Ovary (tissue), 9 donors: ENCODE results near the gene INSL6. TPM values are rescaled to one million over a fixed set of nuclear protein-coding genes. Genes with fewer than 3 reads are reported as not detected.

Source experiments
- DNase-seq, 5 donors: peaks; one replicate each; pipeline ENCODE4 v3.0.0-alpha.2; 2019 to 2020
- H3K27ac ChIP-seq, 2 donors: fragments of 200-600 bp; one replicate each; pipeline versions ENCODE4 v1.5.1 to v1.8.0; 2019 to 2022
- H3K27me3 ChIP-seq: fragments of 200-600 bp; one replicate; pipeline ENCODE4 v1.8.0; 2022
- H3K36me3 ChIP-seq: fragments of 200-600 bp; sonication (generic); one replicate; pipeline ENCODE4 v1.5.1; 2019
- H3K4me1 ChIP-seq: one replicate; pipeline ENCODE4 v1.8.1; 2013; ENCODE audit warnings: mild to moderate bottlenecking, moderate library complexity; ENCODE audit not compliant: insufficient read depth
- H3K4me3 ChIP-seq: fragments of 200-600 bp; sonication (generic); one replicate; pipeline ENCODE4 v1.5.1; 2017
- H3K9me3 ChIP-seq, 2 donors: fragments of 200-600 bp in 1 of 2; sonication (generic) in 1 of 2; one replicate each; pipeline versions ENCODE4 v1.5.1 to v1.8.1; 2013 to 2019; ENCODE audit warnings: mild to moderate bottlenecking in 1 of 2, moderate library complexity in 1 of 2
- EP300 ChIP-seq: sonication (generic); formaldehyde crosslinking; IDR thresholded peaks from one replicate; pipeline ENCODE4 v1.6.1; 2017; ENCODE audit warnings: antibody characterized with exemption
- POLR2A ChIP-seq: fragments of 450-650 bp; IDR thresholded peaks from one replicate; pipeline ENCODE4 v1.6.1; 2017; ENCODE audit warnings: antibody characterized with exemption, mild to moderate bottlenecking, moderate library complexity
- WGBS, 3 donors: extraction: QIAGEN DNeasy Blood & Tissue Kit in 1 of 3; methylation state at CpG; one replicate each; pipeline versions ENCODE4 v1.1.5 to v1.1.7; 2013 to 2017; 5-methylcytosine and 5-hydroxymethylcytosine counted together
- intact Hi-C, 4 donors: fragments of 100-400 bp; cut with DNase I; formaldehyde crosslinking; loops; one replicate each; pipeline versions ENCODE4 v1.11.0 to v1.15.1; 2022 to 2023
- polyA plus RNA-seq, 2 donors: library from polyadenylated mRNA; stranded (reverse); fragments of 200-250 nt in 1 of 2; fragments of 350-450 nt in 1 of 2; fragmentation: Illumina TruSeq in 1 of 2; extraction: RNeasy Lipid Tissue Mini Kit (QIAGEN cat#74804) in 1 of 2; gene quantifications; one replicate each; pipeline ENCODE4 v1.2.3, GENCODE V29; 2013 to 2014
- total RNA-seq, 7 donors: library from RNA; depleted of rRNA in 2 of 7; stranded (reverse); fragments of >200 nt in 2 of 7; fragmentation: NEBNext Ultra II Directional in 3 of 7; extraction: Animal tissue kit (Norgen Biotek cat#: 25700) in 3 of 7; gene quantifications; one replicate each; pipeline versions ENCODE4 v1.1.0 to v1.2.4, GENCODE V29; 2016 to 2023
- TF ChIP-seq, protein P1 (sequence below), 3 donors: fragments of 450-650 bp in 2 of 3; fragments of 200-600 bp in 1 of 3; IDR thresholded peaks; one replicate each; pipeline versions ENCODE4 v1.5.1 to v1.8.0; 2016 to 2022; ENCODE audit warnings: antibody characterized with exemption in 3 of 3, mild to moderate bottlenecking in 1 of 3
- donor health status: DM: no; HTN: no; CAD: no; lungs with moderate emphysema.
- donor health status: DM: no; HTN: no; CAD: no.
- donor health status: Bipolar disorder and iron deficiency.
- donor health status: DM: yes; HTN: yes; CAD: no.
- donor health status: DM: no; HTN: no; CAD: no.
- donor health status: DM: yes; HTN: yes; CAD: no.

INSL6 gene
- total and polyA plus RNA-seq, 9 donors = not detected

DNA sequence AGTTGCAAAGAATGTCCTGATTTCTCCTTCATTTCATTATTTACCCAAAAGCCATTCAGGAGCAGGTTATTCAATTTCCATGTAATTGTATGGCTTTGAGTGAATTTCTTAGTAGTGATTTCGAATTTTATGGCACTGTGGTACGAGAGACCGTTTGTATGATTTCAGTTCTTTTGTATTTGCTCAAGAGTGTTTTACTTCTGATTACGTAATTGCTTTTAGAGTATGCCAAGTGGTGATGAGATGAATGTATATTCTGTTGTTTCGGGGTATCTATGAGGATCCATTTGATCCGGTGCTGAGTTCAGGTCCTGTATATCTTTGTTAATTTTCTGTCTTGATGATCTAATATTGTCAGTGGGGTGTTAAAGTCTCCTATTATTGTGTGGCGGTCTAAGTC, 41.2 kb downstream of the INSL6 start:
- intact Hi-C loops = no loop called here
- H3K4me3 ChIP-seq = no peak overlapping the region
- no peaks in the 10 kb centered on the region for H3K27me3 ChIP-seq
- H3K27ac ChIP-seq = no peak overlapping the region
- H3K36me3 ChIP-seq = no peaks in the 10 kb centered on the region
- no peaks in the 10 kb centered on the region for H3K9me3 ChIP-seq
- TF ChIP-seq, protein P1, sequence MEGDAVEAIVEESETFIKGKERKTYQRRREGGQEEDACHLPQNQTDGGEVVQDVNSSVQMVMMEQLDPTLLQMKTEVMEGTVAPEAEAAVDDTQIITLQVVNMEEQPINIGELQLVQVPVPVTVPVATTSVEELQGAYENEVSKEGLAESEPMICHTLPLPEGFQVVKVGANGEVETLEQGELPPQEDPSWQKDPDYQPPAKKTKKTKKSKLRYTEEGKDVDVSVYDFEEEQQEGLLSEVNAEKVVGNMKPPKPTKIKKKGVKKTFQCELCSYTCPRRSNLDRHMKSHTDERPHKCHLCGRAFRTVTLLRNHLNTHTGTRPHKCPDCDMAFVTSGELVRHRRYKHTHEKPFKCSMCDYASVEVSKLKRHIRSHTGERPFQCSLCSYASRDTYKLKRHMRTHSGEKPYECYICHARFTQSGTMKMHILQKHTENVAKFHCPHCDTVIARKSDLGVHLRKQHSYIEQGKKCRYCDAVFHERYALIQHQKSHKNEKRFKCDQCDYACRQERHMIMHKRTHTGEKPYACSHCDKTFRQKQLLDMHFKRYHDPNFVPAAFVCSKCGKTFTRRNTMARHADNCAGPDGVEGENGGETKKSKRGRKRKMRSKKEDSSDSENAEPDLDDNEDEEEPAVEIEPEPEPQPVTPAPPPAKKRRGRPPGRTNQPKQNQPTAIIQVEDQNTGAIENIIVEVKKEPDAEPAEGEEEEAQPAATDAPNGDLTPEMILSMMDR (IDR thresholded peaks at IDR 0.05) = no peak
- no peak for TF ChIP-seq POLR2A
- TF ChIP-seq EP300 = no peak
- no peak for DNase-seq
- no peaks in the 10 kb centered on the region for H3K4me1 ChIP-seq
- 81 to 97% (median 89%) methylated on average over 7 of the region's 7 CpGs for WGBS, 3 donors

DNA sequence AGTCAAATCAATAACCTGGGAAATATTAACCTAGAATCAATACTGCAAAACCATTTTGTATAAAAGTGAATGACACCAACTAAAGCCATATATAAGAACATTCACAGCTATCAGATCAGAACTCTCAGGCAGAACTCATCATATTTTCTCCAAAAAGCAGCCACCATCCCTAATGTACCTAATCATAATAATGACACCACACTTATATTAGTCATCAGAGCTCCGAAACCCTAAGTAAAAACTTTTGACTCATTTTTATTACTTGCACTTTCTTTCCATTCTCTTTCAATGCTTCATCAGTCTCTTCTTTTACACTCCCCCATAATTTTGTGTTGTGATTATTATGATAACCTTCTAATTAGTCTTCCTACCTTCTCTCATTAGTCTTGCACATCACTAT, 45.3 kb downstream of the INSL6 start:
- no peaks in the 10 kb centered on the region for H3K9me3 ChIP-seq
- H3K27ac ChIP-seq = no peak overlapping the region
- H3K4me1 ChIP-seq = no peaks in the 10 kb centered on the region
- TF ChIP-seq EP300 = no peak
- TF ChIP-seq, protein P1 (IDR thresholded peaks at IDR 0.05) = no peak
- TF ChIP-seq POLR2A = no peak
- WGBS, 3 donors = 88 to 90% (median 88%) methylated on average over 1 of the region's 1 CpG
- intact Hi-C loops = no loop called here
- no peak overlapping the region for H3K4me3 ChIP-seq
- H3K36me3 ChIP-seq = no peaks in the 10 kb centered on the region
- DNase-seq = no peak
- no peaks in the 10 kb centered on the region for H3K27me3 ChIP-seq

DNA sequence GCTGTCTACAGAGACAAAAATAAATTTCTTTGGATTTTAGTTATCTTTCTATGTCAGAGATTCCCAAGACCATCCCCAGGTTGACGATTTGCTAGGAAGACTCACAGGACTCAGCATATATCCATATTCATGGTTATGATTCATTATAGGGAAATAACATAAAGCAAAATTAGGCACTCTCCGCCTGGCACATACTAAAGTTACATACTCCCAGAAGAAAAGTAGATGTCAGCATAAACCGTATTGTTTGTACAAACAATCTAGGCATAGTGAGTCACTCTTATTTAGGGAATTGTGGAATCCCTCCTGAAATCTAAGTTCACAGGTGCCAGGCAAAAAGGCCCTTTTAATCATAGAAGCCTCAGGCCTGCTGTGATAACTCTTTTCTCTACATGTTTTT, 62.9 kb downstream of the INSL6 start:
- Histone ChIP-seq H3K4me3 (no peak overlapping the region), H3K36me3 (no peaks in the 10 kb centered on the region), H3K27ac (no peak overlapping the region), H3K4me1 (no peaks in the 10 kb centered on the region), H3K9me3 (no peaks in the 10 kb centered on the region), H3K27me3 (no peaks in the 10 kb centered on the region)
- WGBS, 3 donors = 72 to 78% (median 75%) methylated on average over 3 of the region's 3 CpGs
- TF ChIP-seq, protein P1 (IDR thresholded peaks at IDR 0.05) = no peak
- TF ChIP-seq EP300 = no peak
- no peak for TF ChIP-seq POLR2A
- intact Hi-C loops = no loop called here
- no peak for DNase-seq

DNA sequence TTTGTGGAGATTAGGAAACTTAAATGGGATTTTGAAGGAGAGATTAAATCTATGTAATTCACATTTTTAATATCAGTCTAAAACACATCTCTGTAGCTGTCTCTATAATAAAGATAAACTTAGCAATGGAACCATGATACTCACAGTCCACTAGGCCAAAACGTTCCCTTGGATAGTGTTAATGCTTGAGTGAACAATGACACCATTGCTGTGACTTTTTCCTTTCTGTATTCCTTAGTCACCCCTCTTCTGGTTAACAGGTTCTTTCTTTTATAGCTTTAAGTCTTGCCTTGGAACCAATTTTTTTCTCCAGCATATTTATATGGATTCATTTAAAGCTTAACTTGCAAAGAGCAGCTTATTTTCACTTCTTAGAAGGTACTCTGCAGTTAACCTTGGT, 63.3 kb downstream of the INSL6 start:
- Histone ChIP-seq H3K4me3 (no peak overlapping the region), H3K27me3 (no peaks in the 10 kb centered on the region), H3K36me3 (no peaks in the 10 kb centered on the region), H3K27ac (no peak overlapping the region), H3K9me3 (no peaks in the 10 kb centered on the region), H3K4me1 (no peaks in the 10 kb centered on the region)
- no peak for DNase-seq
- TF ChIP-seq POLR2A (no peak), EP300 (no peak)
- TF ChIP-seq, protein P1 (IDR thresholded peaks at IDR 0.05) = no peak
- intact Hi-C loops = no loop called here
- WGBS, 3 donors = 81 to 88% (median 81%) methylated on average over 1 of the region's 1 CpG
